ENCODE results near the gene HSP90AA1.

- no peak for TF ChIP-seq EZH2 (IDR thresholded peaks at IDR 0.05; ENCODE audit: insufficient read depth, poor library complexity, severe bottlenecking)
- TF ChIP-seq EZH2phosphoT487 (IDR thresholded peaks at IDR 0.05; ENCODE audit: insufficient read depth, low read depth): no peak
Measured at GRCh38 chr14:102050026-102050405, 36.8 kb downstream of the HSP90AA1 start.

Data from GM23248 (cell line).